Fibroblast of peridontal ligament (primary cell): ENCODE results near the gene TREX2.
"Not testable (repeated sequence)": the region's sequence is repeated elsewhere in the genome, so short reads cannot be mapped to it uniquely, and the experiment has no call there.

ENCODE experiments used
- DNase-seq: peaks from one replicate; pipeline ENCODE4 v3.0.0-alpha.2; 2010; ENCODE audit errors: extremely low read depth

TREX2 gene

GRCh38 chrX:153408221-153408721 is 37.6 kb downstream of the TREX2 start:
- no peak for DNase-seq

- DNase-seq = no peak
Observed at GRCh38 chrX:153407736-153408135, 38.1 kb downstream of the TREX2 start.

GRCh38 chrX:153406903-153407302 is 39.0 kb downstream of the TREX2 start:
- no peak for DNase-seq

- DNase-seq = no peak
Observed at GRCh38 chrX:153406011-153406410, 39.8 kb downstream of the TREX2 start.

- DNase-seq = no peak
Observed at GRCh38 chrX:153405426-153405825, 40.4 kb downstream of the TREX2 start.

- DNase-seq = not testable (repeated sequence)
Observed at GRCh38 chrX:153404333-153404732, 41.5 kb downstream of the TREX2 start.

GRCh38 chrX:153401133-153401764 is 44.6 kb downstream of the TREX2 start, which contains the start of gene PNMA6E:
Gene PNMA6E, minus strand, starts transcription at chrX:153401350. Its CDS starts 2,501 bp downstream, at chrX:153398849.
- DNase-seq = no peak

GRCh38 chrX:153400146-153401132 is 45.4 kb downstream of the TREX2 start:
- no peak for DNase-seq

GRCh38 chrX:153398275-153398960 is 47.4 kb downstream of the TREX2 start:
- no peak for DNase-seq

- no peak for DNase-seq
Observed at GRCh38 chrX:153397256-153397960, 48.4 kb downstream of the TREX2 start.

- DNase-seq = no peak
Observed at GRCh38 chrX:153396320-153397195, 49.3 kb downstream of the TREX2 start.

- no peak for DNase-seq
Observed at GRCh38 chrX:153395613-153396319, 50.1 kb downstream of the TREX2 start.

GRCh38 chrX:153394612-153395011 is 51.2 kb downstream of the TREX2 start:
- DNase-seq = no peak
